Activated CD8-positive, alpha-beta memory T cell treated with anti-CD3 and anti-CD28 coated beads, Interleukin-2, amount 50 U/mL, for 48 hours (primary cell): ENCODE measurements around the gene CA14.
"Not testable (repeated sequence)": the region's sequence is repeated elsewhere in the genome, so short reads cannot be mapped to it uniquely, and the experiment has no call there.

Experiments used
- DNase-seq: peaks from one replicate; pipeline ENCODE4 v3.0.0-alpha.2; 2020

The CA14 gene

DNA sequence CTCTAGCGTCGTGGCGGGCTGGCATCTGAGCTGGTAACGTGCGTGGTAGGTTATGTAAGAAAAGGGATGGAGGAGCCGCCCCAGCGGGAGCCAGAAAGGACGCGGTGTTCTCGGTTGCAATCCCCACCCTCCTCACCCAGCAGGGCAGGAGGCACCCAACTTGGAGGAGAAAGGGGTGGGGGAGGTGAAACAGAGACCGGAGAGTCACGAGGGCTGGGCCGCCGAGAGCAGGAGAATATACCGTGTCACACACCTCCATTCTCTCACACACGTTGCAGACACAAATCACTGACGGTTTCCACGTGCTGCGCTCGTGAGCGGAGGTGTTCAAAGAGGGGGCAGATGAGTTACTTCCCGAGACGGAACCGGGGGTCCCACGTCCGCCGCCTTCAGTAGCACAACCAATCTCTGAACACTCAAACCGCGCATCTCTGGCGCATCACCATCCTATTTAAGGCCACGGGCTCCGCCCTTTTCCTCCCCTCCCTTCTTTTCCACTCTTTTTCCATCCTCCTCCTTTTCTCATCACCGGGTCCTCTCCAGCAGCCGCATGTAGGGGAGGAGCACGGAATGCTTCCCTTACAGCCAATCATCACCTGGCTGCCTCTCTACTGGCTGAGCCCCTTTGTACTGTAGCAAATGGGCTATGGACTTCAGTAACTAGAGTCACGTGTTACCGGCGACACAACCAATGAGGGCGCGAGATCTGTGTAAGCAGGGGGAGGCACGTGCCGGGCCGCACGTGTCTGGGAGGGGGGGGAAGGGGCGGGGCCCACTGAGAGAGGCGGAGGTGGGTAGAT, 24.4 kb downstream of the CA14 start, which contains the start of gene CIART:
Gene CIART (plus strand): TSS at position 797 of the 800 bp plus-strand sequence. CDS start 714 bp downstream, outside the sequence.
- peak; percentile 80 for DNase-seq

- DNase-seq, result no peak
Observed at GRCh38 chr1:150282558-150282958, 25.0 kb downstream of the CA14 start.

DNA sequence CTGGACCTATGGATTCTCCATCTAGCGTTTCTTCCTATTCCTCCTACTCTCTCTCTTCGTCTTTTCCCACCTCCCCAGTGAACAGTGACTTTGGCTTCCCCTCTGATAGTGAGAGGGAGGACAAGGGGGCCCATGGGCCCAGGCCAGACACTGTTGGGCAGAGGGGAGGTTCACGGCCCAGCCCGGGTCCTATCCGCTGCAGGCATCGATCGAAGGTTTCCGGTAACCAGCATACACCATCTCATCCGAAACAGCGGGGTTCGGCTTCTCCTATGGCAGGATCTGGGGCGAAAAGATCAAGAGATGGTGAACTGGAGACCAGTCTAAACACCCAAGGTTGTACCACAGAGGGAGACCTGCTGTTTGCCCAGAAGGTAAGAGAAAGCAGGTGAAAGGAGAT, 25.7 kb downstream of the CA14 start:
- DNase-seq, result no peak

GRCh38 chr1:150288382-150288781, 30.8 kb downstream of the CA14 start:
- no peak for DNase-seq

GRCh38 chr1:150288822-150289221, 31.2 kb downstream of the CA14 start:
- DNase-seq, result no peak

- peak; percentile 91 for DNase-seq
Observed at GRCh38 chr1:150293433-150294253, 36.1 kb downstream of the CA14 start, which contains the start of gene MRPS21. Gene MRPS21 (plus strand): TSS chr1:150293861. CDS start chr1:150294367, 506 bp downstream.

DNA sequence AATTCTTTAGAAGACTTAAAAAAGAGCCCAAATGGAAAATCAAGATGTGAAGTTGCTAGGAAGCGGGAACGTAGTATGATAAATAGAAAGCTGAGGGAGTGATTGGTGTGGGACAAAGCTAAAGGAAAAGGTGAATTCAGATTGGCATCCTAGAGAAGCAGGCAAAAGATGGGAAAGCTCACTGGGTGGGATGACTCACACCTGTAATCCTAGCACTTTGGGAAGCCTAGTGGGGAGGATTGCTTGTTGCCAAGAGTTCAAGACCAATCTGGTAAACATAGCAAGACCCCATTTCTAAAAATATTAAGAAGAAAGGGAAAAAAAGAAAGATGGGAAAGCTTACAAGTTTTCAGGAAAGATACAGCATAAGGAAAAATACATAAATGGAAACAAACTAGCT, 37.9 kb downstream of the CA14 start:
- no peak for DNase-seq

DNA sequence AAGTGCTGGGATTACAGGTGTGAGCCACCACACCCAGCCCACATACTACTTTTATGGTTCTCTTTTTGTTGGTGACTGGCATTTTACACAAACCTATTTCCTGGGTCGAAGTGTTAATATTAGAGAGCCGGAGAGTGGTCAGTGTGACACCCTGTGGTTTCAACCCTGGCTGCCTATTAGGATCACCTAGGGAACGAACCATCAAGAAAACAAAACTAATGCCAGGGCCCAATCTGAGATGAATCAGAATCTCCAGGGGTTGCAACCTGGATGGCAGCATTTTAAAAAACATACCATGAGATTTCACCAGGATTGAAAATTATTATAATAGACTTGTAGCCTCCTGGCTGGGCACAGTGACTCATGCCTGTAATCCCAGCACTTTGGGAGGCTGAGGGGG, 42.1 kb downstream of the CA14 start:
- no peak for DNase-seq

DNA sequence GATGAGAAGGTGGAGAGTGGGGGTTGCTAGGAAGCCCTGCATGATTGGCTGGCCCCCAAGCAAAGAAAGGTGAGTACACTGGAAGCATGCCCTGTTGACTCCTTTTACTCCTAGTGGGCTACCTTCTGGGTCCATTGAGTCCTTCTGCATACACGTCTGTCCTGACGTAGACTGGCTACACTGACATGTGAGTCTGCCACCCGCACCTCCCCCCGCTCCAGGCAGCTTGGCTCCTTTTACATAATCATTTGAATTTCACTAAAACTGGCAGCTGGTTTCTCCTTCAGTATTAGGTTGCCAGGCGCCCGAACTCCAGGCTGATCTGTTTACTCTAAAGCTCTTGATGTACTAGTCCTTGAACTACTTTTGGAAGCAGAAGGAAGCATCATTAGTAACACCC, 44.8 kb downstream of the CA14 start:
- no peak for DNase-seq

- DNase-seq, result no peak
Observed at GRCh38 chr1:150302902-150303301, 45.3 kb downstream of the CA14 start.

DNA sequence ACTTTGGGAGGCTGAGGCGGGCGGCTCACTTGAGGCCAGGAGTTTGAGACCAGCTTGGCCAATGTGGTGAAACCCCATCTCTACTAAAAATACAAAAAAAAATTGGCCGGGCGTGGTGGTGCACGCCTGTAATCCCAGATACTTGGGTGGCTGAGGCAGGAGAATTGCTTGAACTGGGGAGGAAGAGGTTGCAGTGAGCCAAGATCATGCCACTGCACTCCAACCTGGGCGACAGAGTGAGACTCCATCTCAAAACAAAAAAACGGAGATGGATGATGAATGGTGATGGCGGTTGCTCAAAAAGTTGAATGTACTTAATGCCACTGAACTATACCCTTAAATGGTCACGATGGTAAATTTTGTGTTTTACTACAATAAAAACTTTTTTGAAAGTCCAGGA, 51.0 kb downstream of the CA14 start:
- DNase-seq, result not testable (repeated sequence)

DNA sequence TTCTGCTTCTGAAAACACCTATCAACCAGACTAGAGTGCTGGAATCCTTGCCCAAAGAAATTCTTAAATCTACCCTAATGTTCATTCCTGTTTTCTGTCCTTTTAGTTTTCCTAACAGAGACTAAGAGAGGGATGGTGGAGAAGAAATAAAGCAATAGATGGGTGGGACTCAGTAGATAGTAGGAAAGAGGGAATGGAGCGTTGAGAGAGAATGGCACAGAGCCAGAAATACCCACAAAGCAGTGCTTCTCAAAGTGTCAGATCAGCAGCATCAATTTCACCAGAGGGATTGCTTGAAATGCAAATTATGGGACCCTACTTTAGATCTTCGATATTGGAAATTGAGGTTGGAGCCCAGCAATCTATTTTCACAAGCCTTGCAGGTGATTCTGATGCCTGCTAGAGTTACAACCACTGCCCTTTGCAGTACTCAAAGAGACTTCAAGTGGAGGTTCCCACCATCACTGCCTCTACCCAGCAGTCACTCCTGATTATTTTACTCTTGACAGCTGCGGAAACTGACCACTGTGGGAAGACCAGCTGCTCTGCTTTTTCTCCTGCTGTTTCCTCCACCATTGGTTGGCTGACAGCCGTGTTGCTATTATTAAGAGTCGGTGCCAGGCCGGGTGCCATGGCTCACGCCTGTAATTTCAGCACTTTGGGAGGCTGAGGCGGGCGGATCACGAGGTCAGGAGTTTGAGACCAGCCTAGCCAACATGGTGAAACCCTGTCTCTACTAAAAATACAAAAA, 52.4 kb downstream of the CA14 start:
- no peak for DNase-seq

DNA sequence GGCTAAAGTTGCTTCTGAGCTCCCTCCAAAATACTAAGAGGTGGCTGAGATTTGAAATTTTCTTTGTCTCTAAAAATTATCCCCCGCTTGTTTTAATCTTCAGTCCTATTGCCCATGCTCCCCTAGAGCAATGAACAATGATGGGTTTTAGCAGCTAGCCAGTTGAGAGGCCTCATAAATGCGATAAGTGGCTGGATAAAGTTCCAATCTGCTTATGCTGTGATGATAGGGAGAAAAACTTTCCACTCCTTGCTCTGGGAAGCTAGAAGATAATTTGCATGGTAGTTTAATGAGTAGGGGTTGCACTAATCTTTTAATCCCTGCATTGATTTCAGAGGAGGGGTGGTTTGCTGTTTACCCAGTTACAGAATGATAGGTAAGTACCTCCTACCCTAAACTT, 54.2 kb downstream of the CA14 start:
- no peak for DNase-seq
